ENCODE data around the gene HS3ST4.

Gene HS3ST4

DNA sequence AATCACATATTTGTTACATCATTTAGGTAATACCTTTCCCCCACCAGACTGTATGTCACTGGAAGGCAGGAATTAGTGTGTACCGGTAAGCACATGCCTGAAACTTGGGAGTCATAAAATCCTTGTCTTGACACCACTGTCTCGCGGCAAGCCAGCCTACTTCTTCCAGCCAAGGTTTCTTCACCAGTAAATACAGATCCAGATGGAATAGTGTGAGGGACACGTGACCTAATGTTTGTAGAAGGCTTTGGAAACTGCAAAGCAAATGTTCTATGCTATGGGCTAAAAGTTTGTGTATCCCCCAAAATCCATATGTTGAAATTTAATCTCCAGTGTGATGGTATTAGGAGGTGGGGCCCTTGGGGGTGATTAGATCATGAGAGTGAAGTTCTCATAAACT is 126.1 kb downstream of the HS3ST4 start:
- no peak for DNase-seq (ENCODE audit: low read depth in 1 of 2, low spot score in 1 of 2)

- no peak for DNase-seq (ENCODE audit: low read depth in 1 of 2, low spot score in 1 of 2)
Measured at GRCh38 chr16:25823891-25824290, 132.1 kb downstream of the HS3ST4 start.

- DNase-seq (ENCODE audit: low read depth in 1 of 2, low spot score in 1 of 2) = no peak
Measured at GRCh38 chr16:25827709-25828108, 135.9 kb downstream of the HS3ST4 start.

GRCh38 chr16:25828510-25828909 is 136.8 kb downstream of the HS3ST4 start:
- DNase-seq (ENCODE audit: low read depth in 1 of 2, low spot score in 1 of 2) = no peak

DNA sequence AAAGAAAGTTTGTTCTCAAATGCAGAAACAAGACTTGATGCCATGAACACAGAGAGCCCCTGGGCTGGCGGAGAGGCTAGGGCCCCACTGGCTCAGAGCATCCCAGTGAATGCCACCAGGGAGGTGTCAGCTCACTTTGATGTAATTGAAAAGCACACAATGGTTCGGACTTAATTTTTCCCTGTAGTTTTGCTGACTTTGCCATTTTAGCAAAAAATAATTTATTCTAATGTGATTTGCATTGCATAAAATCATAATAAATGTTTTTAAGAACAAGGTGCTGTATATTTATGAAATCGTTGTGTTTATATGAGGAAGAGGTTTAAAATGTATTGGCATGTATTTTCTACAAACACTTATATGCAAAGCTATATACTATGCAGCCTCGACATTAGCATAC is 140.5 kb downstream of the HS3ST4 start:
- DNase-seq (ENCODE audit: low read depth in 1 of 2, low spot score in 1 of 2) = no peak

GRCh38 chr16:25834101-25834500 is 142.3 kb downstream of the HS3ST4 start:
- no peak for DNase-seq (ENCODE audit: low read depth in 1 of 2, low spot score in 1 of 2)

GRCh38 chr16:25835126-25835525 is 143.4 kb downstream of the HS3ST4 start:
- no peak for DNase-seq (ENCODE audit: low read depth in 1 of 2, low spot score in 1 of 2)

DNA sequence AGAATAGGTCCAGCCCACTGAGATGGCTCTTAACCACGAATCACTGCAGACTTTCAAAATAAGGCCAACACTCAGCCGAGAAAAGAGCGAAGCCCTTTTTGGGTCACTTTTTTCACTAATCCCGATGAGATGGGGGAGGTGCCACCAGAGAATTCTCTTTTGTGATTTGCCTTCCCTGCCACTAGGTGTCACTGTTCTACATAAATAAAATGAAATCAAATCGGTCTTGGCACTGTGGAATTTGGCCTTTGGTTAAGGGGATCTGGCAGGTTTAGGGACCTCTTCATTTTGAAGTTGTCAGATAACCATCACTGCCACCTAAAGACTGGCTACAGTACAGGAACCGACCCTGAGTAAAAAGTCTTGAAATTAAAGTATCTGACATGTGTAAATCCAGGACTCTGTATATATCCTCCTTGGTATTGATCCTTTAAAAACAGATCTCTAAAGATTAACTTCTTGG is 147.0 kb downstream of the HS3ST4 start:
- DNase-seq (ENCODE audit: low read depth in 1 of 2, low spot score in 1 of 2) = no peak

- no peak for DNase-seq (ENCODE audit: low read depth in 1 of 2, low spot score in 1 of 2)
Measured at GRCh38 chr16:25841761-25842160, 150.0 kb downstream of the HS3ST4 start.

- no peak for DNase-seq (ENCODE audit: low read depth in 1 of 2, low spot score in 1 of 2)
Measured at GRCh38 chr16:25845901-25846300, 154.1 kb downstream of the HS3ST4 start.

- no peak for DNase-seq (ENCODE audit: low read depth in 1 of 2, low spot score in 1 of 2)
Measured at GRCh38 chr16:25854141-25854540, 162.4 kb downstream of the HS3ST4 start.

DNA sequence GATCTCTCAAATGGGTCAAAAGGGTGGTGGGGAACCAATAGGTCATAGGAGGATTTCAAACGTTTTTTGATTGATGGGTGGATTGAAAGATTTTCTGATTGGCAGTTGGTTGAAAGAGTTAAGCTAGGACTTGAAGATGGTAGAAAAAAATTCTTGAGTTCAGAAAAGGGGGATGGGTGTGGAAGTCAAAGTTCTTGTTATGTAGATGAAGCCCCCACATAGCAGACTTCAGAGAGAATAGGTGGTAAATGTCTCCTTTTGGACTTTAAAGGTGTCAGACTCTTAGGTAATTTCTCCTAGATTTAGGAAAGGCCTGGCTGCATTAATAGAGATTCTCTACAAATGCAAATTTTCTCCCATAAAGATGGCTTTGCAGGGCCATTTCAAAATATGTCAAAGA is 163.3 kb downstream of the HS3ST4 start:
- DNase-seq (ENCODE audit: low read depth in 1 of 2, low spot score in 1 of 2) = no peak

DNA sequence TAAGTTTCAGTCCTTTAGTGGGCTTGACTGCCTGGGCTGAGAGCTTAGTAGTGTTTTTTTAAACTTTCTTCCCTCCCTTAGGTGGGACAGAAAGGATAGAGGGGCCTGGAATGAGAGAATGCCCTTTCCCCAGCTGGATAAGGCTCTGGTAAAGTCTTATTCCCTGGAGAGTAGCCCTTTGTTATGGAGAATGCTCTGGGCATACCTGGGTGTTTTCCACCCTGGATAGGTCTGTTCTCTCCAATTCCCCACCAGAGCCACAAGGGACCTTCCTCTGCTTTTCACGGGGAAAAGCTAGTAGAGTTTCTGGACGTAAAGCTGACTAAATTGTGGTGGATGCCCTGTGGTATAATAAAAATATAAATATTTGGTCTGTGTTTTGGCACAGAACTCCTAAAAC is 164.1 kb downstream of the HS3ST4 start:
- DNase-seq (ENCODE audit: low read depth in 1 of 2, low spot score in 1 of 2) = no peak

GRCh38 chr16:25859645-25860044 is 167.9 kb downstream of the HS3ST4 start:
- no peak for DNase-seq (ENCODE audit: low read depth in 1 of 2, low spot score in 1 of 2)

DNA sequence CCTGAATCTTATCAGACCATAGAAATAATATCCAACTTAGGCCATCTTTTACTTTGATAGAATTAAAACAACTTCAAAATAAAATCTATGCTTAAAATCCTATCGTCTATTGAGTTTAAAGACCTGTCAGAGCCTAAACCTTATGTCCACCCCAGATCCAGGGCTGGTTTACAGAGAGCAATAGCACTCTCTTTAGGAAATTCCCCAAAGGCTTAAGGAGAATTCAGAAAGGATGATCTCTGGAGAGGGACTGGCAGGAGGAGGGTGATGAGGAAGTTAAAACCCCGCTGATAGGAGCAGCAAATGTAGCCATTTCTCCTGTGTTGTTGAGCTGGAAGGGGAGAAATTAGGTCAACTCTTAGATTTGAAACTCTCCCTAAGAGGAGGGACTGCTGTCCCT is 175.3 kb downstream of the HS3ST4 start:
- no peak for DNase-seq (ENCODE audit: low read depth in 1 of 2, low spot score in 1 of 2)

GRCh38 chr16:25868106-25868505 is 176.3 kb downstream of the HS3ST4 start:
- DNase-seq (ENCODE audit: low read depth in 1 of 2, low spot score in 1 of 2) = no peak

- no peak for DNase-seq (ENCODE audit: low read depth in 1 of 2, low spot score in 1 of 2)
Measured at GRCh38 chr16:25868706-25869370, 177.1 kb downstream of the HS3ST4 start.

- DNase-seq (ENCODE audit: low read depth in 1 of 2, low spot score in 1 of 2) = no peak
Measured at GRCh38 chr16:25872369-25873070, 180.8 kb downstream of the HS3ST4 start.

DNA sequence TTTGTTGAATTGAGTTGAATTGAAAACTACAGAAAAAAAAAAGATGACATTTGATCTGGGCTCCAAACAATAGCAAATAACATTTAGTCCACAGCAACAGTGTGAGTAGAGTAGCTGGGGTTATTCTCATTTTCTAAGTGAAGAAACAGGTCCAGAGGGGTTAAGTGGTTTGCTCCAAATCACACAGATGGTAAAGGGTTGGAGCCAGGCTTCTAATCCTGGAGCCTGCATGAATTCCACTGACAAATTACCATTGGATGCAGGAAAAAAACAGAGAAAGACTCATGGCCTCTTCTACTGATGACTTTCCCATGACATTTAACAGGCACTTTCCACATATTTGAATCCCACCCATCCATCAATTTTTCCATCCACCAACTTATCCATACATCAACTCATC is 182.4 kb downstream of the HS3ST4 start:
- no peak for DNase-seq (ENCODE audit: low read depth in 1 of 2, low spot score in 1 of 2)

- DNase-seq (ENCODE audit: low read depth in 1 of 2, low spot score in 1 of 2) = no peak
Measured at GRCh38 chr16:25875956-25876598, 184.3 kb downstream of the HS3ST4 start.

GRCh38 chr16:25877103-25877502 is 185.3 kb downstream of the HS3ST4 start:
- no peak for DNase-seq (ENCODE audit: low read depth in 1 of 2, low spot score in 1 of 2)

GRCh38 chr16:25886598-25886997 is 194.8 kb downstream of the HS3ST4 start:
- no peak for DNase-seq (ENCODE audit: low read depth in 1 of 2, low spot score in 1 of 2)

All from activated T-helper 1 cell treated with anti-CD3 and anti-CD28 coated beads, Interleukin-2, amount 50 U/mL, for 16 hours (primary cell).